NCI-H2081 (cell line): ENCODE data around the gene SRP14.
A peak's percentile ranks its signal among the peaks of the same experiment; 100 is the strongest.
"Not testable (repeated sequence)": the region's sequence is repeated elsewhere in the genome, so short reads cannot be mapped to it uniquely, and the experiment has no call there.

Source experiments
- DNase-seq, 2 experiments: peaks; one replicate each; lab custom pipeline; 2025; lab: John Stamatoyannopoulos, UW

Gene SRP14

GRCh38 chr15:40038638-40039543, at the start of gene SRP14:
SRP14 (minus strand) TSS chr15:40039181; CDS start chr15:40039116, 65 bp downstream.
- DNase-seq = peak; percentile 90 to 96

- DNase-seq = no peak
Observed at GRCh38 chr15:40087991-40088928, 49.3 kb upstream of the SRP14 start.

- no peak for DNase-seq
Observed at GRCh38 chr15:40087068-40087810, 48.3 kb upstream of the SRP14 start.

GRCh38 chr15:40085266-40085665, 46.3 kb upstream of the SRP14 start:
- no peak for DNase-seq

GRCh38 chr15:40084650-40085049, 45.7 kb upstream of the SRP14 start:
- DNase-seq = no peak

GRCh38 chr15:40082195-40082883, 43.4 kb upstream of the SRP14 start:
- no peak for DNase-seq

GRCh38 chr15:40081691-40082194, 42.8 kb upstream of the SRP14 start:
- no peak for DNase-seq

GRCh38 chr15:40080847-40081246, 41.9 kb upstream of the SRP14 start:
- DNase-seq = no peak

GRCh38 chr15:40080104-40080503, 41.1 kb upstream of the SRP14 start:
- no peak for DNase-seq

- DNase-seq = no peak
Observed at GRCh38 chr15:40079456-40079855, 40.5 kb upstream of the SRP14 start.

- peak in 1 of 2 experiments; percentile 68 for DNase-seq
Observed at GRCh38 chr15:40075298-40076044, 36.5 kb upstream of the SRP14 start.

GRCh38 chr15:40074656-40075055, 35.7 kb upstream of the SRP14 start:
- not testable (repeated sequence) for DNase-seq

- not testable (repeated sequence) for DNase-seq
Observed at GRCh38 chr15:40073716-40074490, 34.9 kb upstream of the SRP14 start.

- no peak for DNase-seq
Observed at GRCh38 chr15:40072216-40072990, 33.4 kb upstream of the SRP14 start.

- no peak for DNase-seq
Observed at GRCh38 chr15:40070608-40071218, 31.7 kb upstream of the SRP14 start.

GRCh38 chr15:40070166-40070557, 31.2 kb upstream of the SRP14 start:
- no peak for DNase-seq

- DNase-seq = peak; percentile 98 to 99
Observed at GRCh38 chr15:40069178-40070165, 30.5 kb upstream of the SRP14 start.
